H1 (cell line): ENCODE results near the gene GRIK1. TPM values are rescaled to one million over a fixed set of nuclear protein-coding genes. Genes with fewer than 3 reads are reported as not detected.

Experiments used
- BACH1 ChIP-seq: IDR thresholded peaks from 2 replicates; pipeline ENCODE4 v1.6.1; 2012; ENCODE audit warnings: low read length, improper control_type of control experiment
- CREB1 ChIP-seq: IDR thresholded peaks from 2 replicates; pipeline ENCODE4 v1.6.1; 2012; ENCODE audit warnings: inconsistent platforms
- EZH2 ChIP-seq: fragments of 200-600 bp; sonication (generic); IDR thresholded peaks from 2 replicates; pipeline ENCODE4 v1.7.1; 2012; ENCODE audit warnings: low read depth, mild to moderate bottlenecking, moderate library complexity, low read length, inconsistent platforms; ENCODE audit not compliant: severe bottlenecking
- JUN ChIP-seq: IDR thresholded peaks from 2 replicates; pipeline ENCODE4 v1.6.1; 2011; ENCODE audit warnings: low read depth, mild to moderate bottlenecking, improper control_type of control experiment, low read length
- KDM1A ChIP-seq: fragments of 200-600, 300-600 bp; sonication (generic); IDR thresholded peaks from 2 replicates; pipeline ENCODE4 v1.7.1; 2016; ENCODE audit warnings: mild to moderate bottlenecking, low read length, borderline replicate concordance
- POLR2A ChIP-seq, 2 experiments: IDR thresholded peaks; 1 replicate in 1 of 2; 2 replicates in 1 of 2; pipeline ENCODE4 v1.6.1; 2011; ENCODE audit warnings: low read depth in 2 of 2, low read length in 2 of 2, mild to moderate bottlenecking in 2 of 2; ENCODE audit errors: control extremely low read depth in 1 of 2
- SRF ChIP-seq: IDR thresholded peaks from 2 replicates; pipeline ENCODE4 v1.6.1; 2011; ENCODE audit warnings: mild to moderate bottlenecking, low read depth, low read length, moderate library complexity
- polyA plus RNA-seq, 7 experiments: library from polyadenylated mRNA; depleted of rRNA in 3 of 7; stranded (reverse) in 5 of 7; unstranded in 2 of 7; fragments of >200 nt in 5 of 7; fragments of 200-250 nt in 2 of 7; gene quantifications; 1 replicate in 5 of 7; 2 replicates in 1 of 7; 4 replicates in 1 of 7; pipeline versions ENCODE4 v1.2.1 to v1.2.3, GENCODE V29; 2011 to 2013; ENCODE audit warnings: missing spikeins in 2 of 7, mixed read lengths in 2 of 7
- total RNA-seq: library from RNA; stranded (reverse); fragmentation: NEBNext Ultra II Directional; extraction: Animal tissue kit (Norgen Biotek cat#: 25700); gene quantifications from 2 replicates; pipeline ENCODE4 v1.2.1, GENCODE V29; 2021
- TF ChIP-seq, protein P1 (sequence below): IDR thresholded peaks from 2 replicates; pipeline ENCODE4 v1.6.1; 2011; ENCODE audit warnings: low read depth, mild to moderate bottlenecking, low read length; ENCODE audit not compliant: insufficient read depth

GRIK1 gene
- total and polyA plus RNA-seq, 2 of the 8 experiments (the other 6 are each of a cell fraction or from before 2014, with no cell fraction given): 0.11 to 0.32 TPM

DNA sequence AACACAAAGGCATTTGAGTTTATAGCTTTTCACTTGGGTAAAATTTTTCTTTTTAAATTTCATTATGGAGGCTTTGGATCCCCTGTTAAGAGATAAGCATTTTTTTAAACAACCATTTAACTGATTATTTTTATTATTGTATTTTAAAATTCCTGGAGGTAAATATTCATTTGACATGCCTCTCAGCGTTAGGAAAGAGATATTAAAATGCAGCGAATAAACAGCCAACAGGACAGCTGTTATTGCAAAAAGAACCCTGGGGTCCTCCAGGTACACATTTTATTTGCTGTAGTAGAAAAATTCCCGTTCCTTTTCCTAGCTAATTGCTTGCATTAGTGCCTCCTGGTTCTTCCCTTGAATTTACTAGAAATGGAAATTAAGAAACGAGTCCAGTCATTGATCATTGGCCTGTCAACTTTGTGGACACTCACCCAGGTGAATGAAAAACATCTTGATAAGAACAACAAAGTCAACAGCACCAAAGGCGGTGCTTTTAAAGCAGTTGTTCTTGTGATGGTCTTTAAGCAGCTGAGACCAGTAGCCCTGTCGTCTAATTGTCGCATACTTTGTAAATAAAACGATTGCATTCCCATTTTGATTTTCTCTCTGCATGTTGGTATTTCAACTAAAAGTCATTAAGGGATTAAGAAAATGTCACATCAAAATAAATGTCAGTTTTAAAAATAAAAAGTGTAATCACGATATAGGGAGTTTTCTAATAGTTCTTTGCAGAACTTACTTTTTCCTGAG, 282.4 kb downstream of the GRIK1 start (continued):
- no peak for TF ChIP-seq SRF
- TF ChIP-seq JUN: no peak
- TF ChIP-seq CREB1: no peak
- TF ChIP-seq POLR2A (IDR thresholded peaks at IDR 0.05; ENCODE audit: control extremely low read depth in 1 of 2, low read depth in 2 of 2, low read length in 2 of 2): no peak
- no peak for TF ChIP-seq EZH2
- TF ChIP-seq, protein P1, sequence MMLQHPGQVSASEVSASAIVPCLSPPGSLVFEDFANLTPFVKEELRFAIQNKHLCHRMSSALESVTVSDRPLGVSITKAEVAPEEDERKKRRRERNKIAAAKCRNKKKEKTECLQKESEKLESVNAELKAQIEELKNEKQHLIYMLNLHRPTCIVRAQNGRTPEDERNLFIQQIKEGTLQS: no peak
- TF ChIP-seq KDM1A: no peak
- no peak for TF ChIP-seq BACH1
